UCSD-AML1 (cell line): Measurements from ENCODE around the gene CFAP74.

Experiments
- DNase-seq: peaks from one replicate; lab custom pipeline; 2025; ENCODE audit not compliant: unreplicated experiment; lab: John Stamatoyannopoulos, UW

Gene CFAP74

GRCh38 chr1:2042830-2043773 lies 39.5 kb upstream of the CFAP74 start:
- no peak for DNase-seq

GRCh38 chr1:2041887-2042286 lies 38.3 kb upstream of the CFAP74 start:
- DNase-seq, result no peak

GRCh38 chr1:2041305-2041704 lies 37.7 kb upstream of the CFAP74 start:
- DNase-seq, result no peak

- no peak for DNase-seq
Observed at GRCh38 chr1:2039251-2039650, 35.7 kb upstream of the CFAP74 start.

- no peak for DNase-seq
Observed at GRCh38 chr1:2038229-2038628, 34.6 kb upstream of the CFAP74 start.

GRCh38 chr1:2037314-2037979 lies 33.9 kb upstream of the CFAP74 start:
- DNase-seq, result no peak

- DNase-seq, result no peak
Observed at GRCh38 chr1:2036287-2036686, 32.7 kb upstream of the CFAP74 start.

GRCh38 chr1:2033165-2033564 lies 29.6 kb upstream of the CFAP74 start:
- DNase-seq, result no peak

GRCh38 chr1:2032737-2033136 lies 29.2 kb upstream of the CFAP74 start:
- no peak for DNase-seq

GRCh38 chr1:2031546-2032540 lies 28.3 kb upstream of the CFAP74 start:
- no peak for DNase-seq

GRCh38 chr1:2030076-2030871 lies 26.7 kb upstream of the CFAP74 start:
- no peak for DNase-seq

- DNase-seq, result no peak
Observed at GRCh38 chr1:2029561-2029960, 26.0 kb upstream of the CFAP74 start.

GRCh38 chr1:2028870-2029560 lies 25.4 kb upstream of the CFAP74 start:
- no peak for DNase-seq

- DNase-seq, result no peak
Observed at GRCh38 chr1:2027961-2028583, 24.5 kb upstream of the CFAP74 start.

- peak; percentile 77 for DNase-seq
Observed at GRCh38 chr1:2025491-2025981, 21.9 kb upstream of the CFAP74 start.

- DNase-seq, result no peak
Observed at GRCh38 chr1:2024887-2025286, 21.3 kb upstream of the CFAP74 start.

- DNase-seq, result no peak
Observed at GRCh38 chr1:2024451-2024850, 20.9 kb upstream of the CFAP74 start.

- no peak for DNase-seq
Observed at GRCh38 chr1:2023187-2023586, 19.6 kb upstream of the CFAP74 start.
